Hepatocyte (in vitro differentiated cells): ENCODE data around the gene SLC8A1. TPM values are rescaled to one million over a fixed set of nuclear protein-coding genes. Genes with fewer than 3 reads are reported as not detected.

ENCODE experiments used
- DNase-seq: peaks from one replicate; pipeline ENCODE4 v3.0.0-alpha.2; 2016; ENCODE audit warnings: low spot score
- H2AFZ ChIP-seq: fragments of 200-600 bp; sonication (generic); 2 replicates; pipeline ENCODE4 v1.6.0; 2016; ENCODE audit warnings: antibody characterized with exemption, mild to moderate bottlenecking
- H3K27ac ChIP-seq: fragments of 200-600 bp; sonication (generic); 2 replicates; pipeline ENCODE4 v1.5.1; 2016; ENCODE audit warnings: mild to moderate bottlenecking
- H3K27me3 ChIP-seq: fragments of 200-600 bp; sonication (generic); 2 replicates; pipeline ENCODE4 v1.6.1; 2016
- H3K36me3 ChIP-seq: fragments of 200-600 bp; sonication (generic); replicated peaks from 2 replicates; pipeline ENCODE4 v1.5.1; 2016; ENCODE audit warnings: low read depth; ENCODE audit not compliant: insufficient read depth
- H3K4me1 ChIP-seq: fragments of 200-600 bp; sonication (generic); 2 replicates; pipeline ENCODE4 v1.5.1; 2016; ENCODE audit warnings: mild to moderate bottlenecking, moderate library complexity; ENCODE audit not compliant: insufficient read depth
- H3K4me2 ChIP-seq: fragments of 200-600 bp; sonication (generic); 2 replicates; pipeline ENCODE4 v1.6.0; 2016
- H3K4me3 ChIP-seq: fragments of 200-600 bp; sonication (generic); 2 replicates; pipeline ENCODE4 v1.5.1; 2016; ENCODE audit warnings: mild to moderate bottlenecking
- H3K79me2 ChIP-seq: fragments of 200-600 bp; sonication (generic); 2 replicates; pipeline ENCODE4 v1.6.0; 2017; ENCODE audit warnings: mild to moderate bottlenecking
- H3K9me2 ChIP-seq: fragments of 200-600 bp; sonication (generic); replicated peaks from 2 replicates; pipeline ENCODE4 v1.6.0; 2017; ENCODE audit warnings: mild to moderate bottlenecking; ENCODE audit not compliant: insufficient read depth
- H3K9me3 ChIP-seq: fragments of 200-600 bp; sonication (generic); 2 replicates; pipeline ENCODE4 v1.5.1; 2016; ENCODE audit warnings: low read depth, mild to moderate bottlenecking
- H4K20me1 ChIP-seq: fragments of 200-600 bp; sonication (generic); 2 replicates; pipeline ENCODE4 v1.6.0; 2016; ENCODE audit warnings: mild to moderate bottlenecking; ENCODE audit not compliant: insufficient read depth, poor library complexity, severe bottlenecking
- CTCF ChIP-seq: fragments of 200-600 bp; sonication (generic); IDR thresholded peaks from 2 replicates; pipeline ENCODE4 v1.5.1; 2016; ENCODE audit warnings: antibody characterized with exemption, mild to moderate bottlenecking; ENCODE audit not compliant: poor library complexity
- EZH2 ChIP-seq: fragments of 200-600 bp; sonication (generic); IDR thresholded peaks from 2 replicates; pipeline ENCODE4 v1.6.1; 2016; ENCODE audit warnings: antibody characterized with exemption, mild to moderate bottlenecking, borderline replicate concordance
- EZH2phosphoT487 ChIP-seq: fragments of 200-600 bp; sonication (generic); IDR thresholded peaks from one replicate; pipeline ENCODE4 v1.6.1; 2018; ENCODE audit warnings: antibody characterized with exemption, mild to moderate bottlenecking, low read depth, moderate library complexity; ENCODE audit not compliant: unreplicated experiment, severe bottlenecking
- WGBS: methylation state at CpG from one replicate; pipeline ENCODE4 v1.1.6; 2016; ENCODE audit warnings: low lambda C conversion rate; ENCODE audit errors: missing lambda C conversion rate; 5-methylcytosine and 5-hydroxymethylcytosine counted together
- polyA plus RNA-seq: library from polyadenylated mRNA; unstranded; fragments of >200 nt; fragmentation: Nextera tagmentation; extraction: Ambion mirVana; gene quantifications from 2 replicates; pipeline ENCODE4 v1.2.1, GENCODE V29; 2016
- total RNA-seq: library from RNA; depleted of rRNA; stranded (reverse); fragments of >200 nt; gene quantifications from 2 replicates; pipeline ENCODE4 v1.2.3, GENCODE V29; 2014

Gene SLC8A1
- total and polyA plus RNA-seq, 2 experiments from 2014 or later: 2.2 to 8.9 TPM

- Histone ChIP-seq H3K27me3 (no peaks in the 10 kb centered on the region), H3K27ac (no peak overlapping the region), H3K4me2 (no peak overlapping the region), H3K9me3 (no peaks in the 10 kb centered on the region), H3K36me3 (no peaks in the 10 kb centered on the region), H3K9me2 (no peaks in the 10 kb centered on the region), H3K4me1 (no peaks in the 10 kb centered on the region), H2AFZ (no peak overlapping the region), H4K20me1 (no peaks in the 10 kb centered on the region), H3K79me2 (no peaks in the 10 kb centered on the region), H3K4me3 (no peak overlapping the region)
- WGBS: 80% methylated on average over 3 of the region's 3 CpGs
- TF ChIP-seq EZH2 (no peak), EZH2phosphoT487 (no peak), CTCF (no peak)
- no peak for DNase-seq
Measured at GRCh38 chr2:40420478-40420877, 31.4 kb downstream of the SLC8A1 start.

GRCh38 chr2:40419364-40419762 is 32.5 kb downstream of the SLC8A1 start:
- H3K79me2 ChIP-seq: no peaks in the 10 kb centered on the region
- no peaks in the 10 kb centered on the region for H4K20me1 ChIP-seq
- no peak for DNase-seq
- WGBS: 94% methylated on average over 2 of the region's 2 CpGs
- H3K4me2 ChIP-seq: no peak overlapping the region
- no peaks in the 10 kb centered on the region for H3K4me1 ChIP-seq
- no peak overlapping the region for H3K4me3 ChIP-seq
- no peaks in the 10 kb centered on the region for H3K9me2 ChIP-seq
- no peak for TF ChIP-seq CTCF
- no peak for TF ChIP-seq EZH2
- no peak for TF ChIP-seq EZH2phosphoT487
- no peaks in the 10 kb centered on the region for H3K27me3 ChIP-seq
- no peak overlapping the region for H3K27ac ChIP-seq
- no peaks in the 10 kb centered on the region for H3K9me3 ChIP-seq
- no peak overlapping the region for H2AFZ ChIP-seq
- no peaks in the 10 kb centered on the region for H3K36me3 ChIP-seq

- TF ChIP-seq EZH2phosphoT487 (no peak), EZH2 (no peak), CTCF (no peak)
- H3K27ac ChIP-seq: no peak overlapping the region
- H3K4me3 ChIP-seq: no peak overlapping the region
- H3K79me2 ChIP-seq: no peaks in the 10 kb centered on the region
- no peaks in the 10 kb centered on the region for H3K36me3 ChIP-seq
- no peaks in the 10 kb centered on the region for H3K9me3 ChIP-seq
- no peaks in the 10 kb centered on the region for H3K9me2 ChIP-seq
- WGBS: 75% methylated on average over 5 of the region's 5 CpGs
- H4K20me1 ChIP-seq: no peaks in the 10 kb centered on the region
- H2AFZ ChIP-seq: no peak overlapping the region
- no peak for DNase-seq
- no peaks in the 10 kb centered on the region for H3K27me3 ChIP-seq
- H3K4me1 ChIP-seq: no peaks in the 10 kb centered on the region
- H3K4me2 ChIP-seq: no peak overlapping the region
Measured at GRCh38 chr2:40418614-40419363, 33.1 kb downstream of the SLC8A1 start.

- Histone ChIP-seq H3K27ac (no peak overlapping the region), H3K9me3 (no peaks in the 10 kb centered on the region), H3K36me3 (no peaks in the 10 kb centered on the region), H3K4me1 (no peaks in the 10 kb centered on the region), H4K20me1 (no peaks in the 10 kb centered on the region), H3K4me3 (no peak overlapping the region), H2AFZ (no peak overlapping the region), H3K4me2 (no peak overlapping the region), H3K27me3 (no peaks in the 10 kb centered on the region), H3K9me2 (no peaks in the 10 kb centered on the region), H3K79me2 (no peaks in the 10 kb centered on the region)
- no peak for TF ChIP-seq EZH2phosphoT487
- WGBS: 88% methylated on average over 1 of the region's 1 CpG
- DNase-seq: no peak
Measured at GRCh38 chr2:40416486-40416885, 35.4 kb downstream of the SLC8A1 start.
